Keratinocyte (primary cell): ENCODE data around the gene HOXA10. TPM values are rescaled to one million over a fixed set of nuclear protein-coding genes. Genes with fewer than 3 reads are reported as not detected.

Source experiments
- DNase-seq: peaks from one replicate; pipeline ENCODE4 v3.0.0-alpha.2; 2011; ENCODE audit warnings: low read depth, missing footprints, low spot score
- FAIRE-seq: peaks from 2 replicates; lab custom pipeline; 2011; peaks lifted over from hg19 to GRCh38; lab: Jason Lieb, UNC
- H2AFZ ChIP-seq: 2 replicates; pipeline ENCODE4 v1.6.0; 2012; ENCODE audit warnings: low read length, control low read depth, inconsistent platforms; ENCODE audit not compliant: control insufficient read depth
- H3K27ac ChIP-seq: 2 replicates; pipeline ENCODE4 v1.5.1; 2011; ENCODE audit warnings: low read length; ENCODE audit not compliant: control insufficient read depth, insufficient read depth
- H3K27me3 ChIP-seq: 3 replicates; pipeline ENCODE4 v1.6.0; 2011; ENCODE audit warnings: low read length; ENCODE audit not compliant: control insufficient read depth, insufficient read depth; ENCODE audit errors: extremely low read depth
- H3K36me3 ChIP-seq, 2 experiments: 2 replicates in 1 of 2; 3 replicates in 1 of 2; pipeline ENCODE4 v1.5.1; 2011; ENCODE audit warnings: low read length in 2 of 2, mild to moderate bottlenecking in 1 of 2; ENCODE audit not compliant: control insufficient read depth in 2 of 2, insufficient read depth in 2 of 2; ENCODE audit errors: extremely low read depth in 1 of 2
- H3K4me1 ChIP-seq: 3 replicates; pipeline ENCODE4 v1.5.1; 2011; ENCODE audit warnings: low read length; ENCODE audit not compliant: control insufficient read depth, insufficient read depth; ENCODE audit errors: extremely low read depth
- H3K4me2 ChIP-seq: 3 replicates; pipeline ENCODE4 v1.6.0; 2011; ENCODE audit warnings: low read depth, low read length; ENCODE audit not compliant: control insufficient read depth, insufficient read depth; ENCODE audit errors: extremely low read depth
- H3K4me3 ChIP-seq, 3 experiments: fragments of 200-600 bp in 1 of 3; sonication (generic) in 1 of 3; 2 replicates in 2 of 3; 3 replicates in 1 of 3; pipeline ENCODE4 v1.5.1; 2011 to 2016; ENCODE audit warnings: low read length in 3 of 3, mild to moderate bottlenecking in 3 of 3, control low read depth in 2 of 3, inconsistent platforms in 1 of 3, low read depth in 1 of 3, mixed read lengths in 1 of 3, mixed run types in 1 of 3, moderate library complexity in 1 of 3; ENCODE audit not compliant: control insufficient read depth in 2 of 3, insufficient read depth in 2 of 3; ENCODE audit errors: extremely low read depth in 1 of 3
- H3K79me2 ChIP-seq: 2 replicates; pipeline ENCODE4 v1.6.0; 2012; ENCODE audit warnings: low read length; ENCODE audit not compliant: control insufficient read depth, insufficient read depth
- H3K9ac ChIP-seq: 3 replicates; pipeline ENCODE4 v1.6.0; 2011; ENCODE audit warnings: low read length; ENCODE audit not compliant: control insufficient read depth, insufficient read depth; ENCODE audit errors: extremely low read depth
- H3K9me1 ChIP-seq: 3 replicates; pipeline ENCODE4 v1.6.0; 2011; ENCODE audit warnings: low read length; ENCODE audit not compliant: control insufficient read depth, insufficient read depth; ENCODE audit errors: extremely low read depth
- H3K9me3 ChIP-seq: 2 replicates; pipeline ENCODE4 v1.5.1; 2012; ENCODE audit warnings: low read depth, low read length; ENCODE audit not compliant: control insufficient read depth
- H4K20me1 ChIP-seq: 3 replicates; pipeline ENCODE4 v1.6.0; 2011; ENCODE audit warnings: low read length; ENCODE audit not compliant: control insufficient read depth, insufficient read depth; ENCODE audit errors: extremely low read depth
- CTCF ChIP-seq, 3 experiments: IDR thresholded peaks in 1 of 3; conservative IDR thresholded peaks in 1 of 3; optimal IDR thresholded peaks in 1 of 3; 2 replicates in 2 of 3; 3 replicates in 1 of 3; pipeline versions ENCODE3 to v1.5.1; 2011; ENCODE audit warnings: low read length in 3 of 3, mild to moderate bottlenecking in 3 of 3, moderate library complexity in 2 of 3, control low read depth in 1 of 3, inconsistent platforms in 1 of 3; ENCODE audit not compliant: insufficient read depth in 2 of 3; ENCODE audit errors: extremely low read depth in 1 of 3
- EZH2 ChIP-seq: IDR thresholded peaks from one replicate; pipeline ENCODE4 v1.6.1; 2012; ENCODE audit warnings: inconsistent platforms, mild to moderate bottlenecking, low read length, moderate library complexity
- dilution Hi-C: fragments of 300-500 bp; cut with MboI; formaldehyde crosslinking; loops from one replicate; pipeline ENCODE4 v1.7.0; 2020; ENCODE audit warnings: low sequenced_read_pairs; ENCODE audit not compliant: extremely low pct_ligation_motif_present
- polyA plus RNA-seq, 5 experiments: library from polyadenylated mRNA; depleted of rRNA in 3 of 5; stranded (reverse) in 3 of 5; stranded (forward) in 1 of 5; unstranded in 1 of 5; fragments of >200 nt; gene quantifications; 1 replicate in 1 of 5; 2 replicates in 3 of 5; 3 replicates in 1 of 5; pipeline versions ENCODE4 v1.2.1 to v1.2.3, GENCODE V29; 2011 to 2012; ENCODE audit warnings: missing spikeins in 2 of 5, low read depth in 1 of 5, low replicate concordance in 1 of 5

Gene HOXA10
- polyA plus RNA-seq, 1 donor (not counting 4 experiments of a cell fraction or from before 2014, with no cell fraction given): 2.4 TPM

- Histone ChIP-seq H3K27ac (peak overlapping the region; percentile 92), H4K20me1 (no peaks in the 10 kb centered on the region), H3K36me3 (peaks cover 0 to 4% of the 10 kb centered on the region in 2 experiments), H3K27me3 (no peaks in the 10 kb centered on the region), H3K4me1 (peaks cover 50% of the 10 kb centered on the region), H3K9me3 (no peaks in the 10 kb centered on the region), H3K4me2 (peak overlapping the region; percentile 92), H3K79me2 (peaks cover 40% of the 10 kb centered on the region), H3K9me1 (no peaks in the 10 kb centered on the region), H3K9ac (peak overlapping the region; percentile 93), H3K4me3 (peak overlapping the region in 2 of 3 experiments; percentile 57 to 93), H2AFZ (no peak overlapping the region)
- dilution Hi-C loops: no loop called here
- TF ChIP-seq EZH2 (no peak), CTCF (optimal IDR thresholded peaks at IDR 0.05 in 1 of 3, IDR thresholded peaks at IDR 0.05 in 1 of 3, conservative IDR thresholded peaks at IDR 0.05 in 1 of 3; ENCODE audit: extremely low read depth in 1 of 3, insufficient read depth in 2 of 3, low read length in 3 of 3) (no peak)
- DNase-seq (no peak), FAIRE-seq (no peak)
Observed at GRCh38 chr7:27138472-27138871, 35.6 kb downstream of the HOXA10 start.

- peaks cover 39% of the 10 kb centered on the region for H3K79me2 ChIP-seq
- no peak for DNase-seq
- H3K9me1 ChIP-seq: no peaks in the 10 kb centered on the region
- peaks cover 53% of the 10 kb centered on the region for H3K4me1 ChIP-seq
- H3K4me2 ChIP-seq: peak overlapping the region; percentile 92
- H3K4me3 ChIP-seq: no peak overlapping the region
- peak overlapping the region; percentile 92 for H3K27ac ChIP-seq
- peaks cover 0 to 4% of the 10 kb centered on the region in 2 experiments for H3K36me3 ChIP-seq
- H4K20me1 ChIP-seq: no peaks in the 10 kb centered on the region
- no peak overlapping the region for H2AFZ ChIP-seq
- no peak for TF ChIP-seq CTCF (optimal IDR thresholded peaks at IDR 0.05 in 1 of 3, IDR thresholded peaks at IDR 0.05 in 1 of 3, conservative IDR thresholded peaks at IDR 0.05 in 1 of 3; ENCODE audit: extremely low read depth in 1 of 3, insufficient read depth in 2 of 3, low read length in 3 of 3)
- no peak for TF ChIP-seq EZH2
- H3K27me3 ChIP-seq: no peaks in the 10 kb centered on the region
- H3K9ac ChIP-seq: peak overlapping the region; percentile 31
- dilution Hi-C loops: no loop called here
- no peaks in the 10 kb centered on the region for H3K9me3 ChIP-seq
- FAIRE-seq: no peak
Observed at GRCh38 chr7:27137640-27138315, 36.3 kb downstream of the HOXA10 start.
